ENCODE results near the gene DNAH5. TPM values are rescaled to one million over a fixed set of nuclear protein-coding genes. Genes with fewer than 3 reads are reported as not detected.

Gene DNAH5
- total and polyA plus RNA-seq, 2 of the 8 experiments (the other 6 are each of a cell fraction or from before 2014, with no cell fraction given): 0.30 to 0.73 TPM

DNA sequence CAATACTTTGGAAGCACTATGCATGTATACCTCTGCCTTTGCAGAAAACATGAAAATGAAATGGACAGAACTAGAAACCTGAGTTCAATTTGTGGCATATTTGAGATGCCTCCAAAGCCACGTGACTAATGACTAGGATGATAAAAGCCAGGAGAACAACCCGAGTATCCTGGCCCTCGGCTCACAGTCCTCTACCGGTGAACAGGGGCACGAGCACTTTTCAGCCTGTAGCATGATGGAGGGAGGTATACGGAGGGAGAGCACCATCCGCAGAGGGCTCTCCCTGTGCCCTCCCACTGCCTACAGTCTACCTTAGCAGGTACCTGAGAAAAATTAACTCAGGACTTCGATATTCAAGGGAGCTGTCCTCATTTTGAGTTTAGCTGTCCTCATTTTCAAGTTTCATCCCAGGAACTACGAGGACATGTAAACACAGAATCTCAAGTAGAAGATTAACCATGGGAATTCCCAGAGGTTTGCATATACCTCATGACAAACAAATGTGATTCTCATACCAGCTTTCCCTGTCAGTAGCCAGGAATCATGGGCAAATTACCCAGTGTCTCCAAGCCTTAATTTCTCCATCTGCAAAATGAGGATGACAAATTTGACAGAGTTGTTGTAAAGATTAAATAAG lies 249.3 kb downstream of the DNAH5 start:
- no peak for FAIRE-seq
- Histone ChIP-seq H2AFZ (ENCODE audit: low read length) (no peak overlapping the region), H4K8ac (ENCODE audit: extremely low read depth, insufficient read depth, low read length) (no peak overlapping the region), H3K14ac (ENCODE audit: insufficient read length) (no peak overlapping the region), H2BK20ac (ENCODE audit: low read length) (no peak overlapping the region), H4K20me1 (replicated peaks in 1 of 2; ENCODE audit: control insufficient read depth in 1 of 2, insufficient read depth in 2 of 2, low read length in 2 of 2) (no peaks in the 10 kb centered on the region), H3K4me1 (replicated peaks in 1 of 4; ENCODE audit: control insufficient read depth in 3 of 4, insufficient read depth in 4 of 4, low read length in 3 of 4) (no peaks in the 10 kb centered on the region), H3K23me2 (ENCODE audit: low read depth, low read length) (no peaks in the 10 kb centered on the region), H3K9ac (replicated peaks in 1 of 4; ENCODE audit: extremely low read depth in 1 of 4, low read depth in 3 of 4, low read length in 3 of 4) (no peak overlapping the region), H3K36me3 (ENCODE audit: control insufficient read depth in 2 of 4, insufficient read depth in 4 of 4, low read length in 3 of 4) (no peaks in the 10 kb centered on the region), H3K79me1 (ENCODE audit: low read depth, low read length) (no peaks in the 10 kb centered on the region), H2BK12ac (ENCODE audit: low read depth, low read length) (no peak overlapping the region), H2AK5ac (ENCODE audit: low read depth, low read length) (no peak overlapping the region), H3K23ac (ENCODE audit: insufficient read length) (no peak overlapping the region), H4K5ac (ENCODE audit: insufficient read length, low read depth, low read length) (no peak overlapping the region), H3K4me2 (ENCODE audit: insufficient read depth in 1 of 2, low read depth in 2 of 2, low read length in 2 of 2) (no peak overlapping the region), H3K27ac (ENCODE audit: low read depth, low read length) (no peak overlapping the region), H2BK15ac (ENCODE audit: low read length) (no peak overlapping the region), H3K4ac (replicated peaks; ENCODE audit: insufficient read length, low read depth, low read length) (no peak overlapping the region), H3K4me3 (ENCODE audit: extremely low read depth in 1 of 4, insufficient read depth in 2 of 4, low read depth in 3 of 4, low read length in 4 of 4) (no peak overlapping the region), H2BK120ac (replicated peaks; ENCODE audit: low read depth, low read length) (no peak overlapping the region), H3K18ac (ENCODE audit: extremely low read depth, low read length) (no peak overlapping the region), H4K91ac (replicated peaks; ENCODE audit: insufficient read length, low read length) (no peak overlapping the region), H3K79me2 (ENCODE audit: control insufficient read depth in 1 of 2, insufficient read depth in 2 of 2, low read length in 2 of 2) (no peaks in the 10 kb centered on the region), H2BK5ac (ENCODE audit: low read depth, low read length) (no peak overlapping the region), H3K56ac (replicated peaks; ENCODE audit: insufficient read length, low read depth, low read length) (no peak overlapping the region), H3K27me3 (replicated peaks in 1 of 4; ENCODE audit: control insufficient read depth in 3 of 4, extremely low read depth in 1 of 4, insufficient read depth in 3 of 4, low read length in 3 of 4) (no peaks in the 10 kb centered on the region), H3K9me3 (ENCODE audit: insufficient read depth in 2 of 2, low read depth in 1 of 2, low read length in 1 of 2) (no peaks in the 10 kb centered on the region)
- ChIA-PET CTCF (ENCODE audit: partially characterized antibody) (interaction anchor here (1.0 kb wide), 1 partner anchor 8 kb away, joined by 4 read pairs; no protein-coding TSS in a partner anchor), POLR2A (ENCODE audit: partially characterized antibody) (no interaction called here)
- 90% methylated on average over 9 of the region's 9 CpGs; no CpG with 5 or more reads in 1 of the 2 experiments for WGBS, 2 experiments (ENCODE audit: extremely low coverage in 1 of 2, insufficient coverage in 1 of 2, insufficient read length in 1 of 2, insufficient replicate concordance in 2 of 2, low coverage in 1 of 2, low lambda C conversion rate in 2 of 2, missing lambda C conversion rate in 1 of 2)
- no peak for TF ChIP-seq HDAC2 (IDR thresholded peaks at IDR 0.05; ENCODE audit: borderline replicate concordance in 1 of 2, low read depth in 2 of 2, low read length in 2 of 2)
- no peak for DNase-seq (ENCODE audit: low read depth in 1 of 2, low spot score in 2 of 2)

Measured in H1 (cell line).